ENCODE measurements around the gene PSMA1. TPM values are rescaled to one million over a fixed set of nuclear protein-coding genes. Genes with fewer than 3 reads are reported as not detected.

Gene PSMA1
- total RNA-seq, 4 donors from 2014 or later, result 72.0 to 127 (median 114) TPM

DNA sequence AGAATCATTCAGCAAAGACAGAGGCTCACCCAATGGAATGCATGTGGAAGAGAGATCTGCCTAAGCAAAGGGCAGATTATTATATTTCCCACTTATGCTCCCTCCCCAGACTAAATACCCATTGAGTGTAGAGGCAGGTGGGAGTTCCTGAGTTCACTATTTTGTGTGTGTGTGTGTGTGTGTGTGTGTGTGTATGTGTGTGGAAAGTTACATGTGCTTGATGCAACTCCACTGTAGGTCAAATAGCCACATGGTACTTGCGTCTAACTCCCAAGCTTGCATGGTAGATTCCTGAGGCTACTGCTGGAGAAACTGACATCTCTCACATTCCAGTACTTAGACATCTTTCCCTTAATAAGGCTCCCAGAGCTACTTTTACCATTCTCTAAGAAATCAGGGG, 17.2 kb downstream of the PSMA1 start:
- no peak for TF ChIP-seq POLR2A (IDR thresholded peaks at IDR 0.05)
- TF ChIP-seq, protein P1, sequence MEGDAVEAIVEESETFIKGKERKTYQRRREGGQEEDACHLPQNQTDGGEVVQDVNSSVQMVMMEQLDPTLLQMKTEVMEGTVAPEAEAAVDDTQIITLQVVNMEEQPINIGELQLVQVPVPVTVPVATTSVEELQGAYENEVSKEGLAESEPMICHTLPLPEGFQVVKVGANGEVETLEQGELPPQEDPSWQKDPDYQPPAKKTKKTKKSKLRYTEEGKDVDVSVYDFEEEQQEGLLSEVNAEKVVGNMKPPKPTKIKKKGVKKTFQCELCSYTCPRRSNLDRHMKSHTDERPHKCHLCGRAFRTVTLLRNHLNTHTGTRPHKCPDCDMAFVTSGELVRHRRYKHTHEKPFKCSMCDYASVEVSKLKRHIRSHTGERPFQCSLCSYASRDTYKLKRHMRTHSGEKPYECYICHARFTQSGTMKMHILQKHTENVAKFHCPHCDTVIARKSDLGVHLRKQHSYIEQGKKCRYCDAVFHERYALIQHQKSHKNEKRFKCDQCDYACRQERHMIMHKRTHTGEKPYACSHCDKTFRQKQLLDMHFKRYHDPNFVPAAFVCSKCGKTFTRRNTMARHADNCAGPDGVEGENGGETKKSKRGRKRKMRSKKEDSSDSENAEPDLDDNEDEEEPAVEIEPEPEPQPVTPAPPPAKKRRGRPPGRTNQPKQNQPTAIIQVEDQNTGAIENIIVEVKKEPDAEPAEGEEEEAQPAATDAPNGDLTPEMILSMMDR (IDR thresholded peaks at IDR 0.05), result no peak
- Histone ChIP-seq H3K36me3 (peaks cover 1 to 57% (median 14%) of the 10 kb centered on the region in 3 donors), H3K4me1 (peaks cover 0 to 20% (median 6%) of the 10 kb centered on the region in 3 donors), H3K4me3 (no peak overlapping the region), H3K27me3 (no peaks in the 10 kb centered on the region), H3K9me3 (no peaks in the 10 kb centered on the region), H3K27ac (no peak overlapping the region)
- intact Hi-C loops (cut with DNase I), result no loop called here
- WGBS, 2 donors, result 67 to 86% methylated on average over 1 of the region's 1 CpG
- DNase-seq, result no peak

DNA sequence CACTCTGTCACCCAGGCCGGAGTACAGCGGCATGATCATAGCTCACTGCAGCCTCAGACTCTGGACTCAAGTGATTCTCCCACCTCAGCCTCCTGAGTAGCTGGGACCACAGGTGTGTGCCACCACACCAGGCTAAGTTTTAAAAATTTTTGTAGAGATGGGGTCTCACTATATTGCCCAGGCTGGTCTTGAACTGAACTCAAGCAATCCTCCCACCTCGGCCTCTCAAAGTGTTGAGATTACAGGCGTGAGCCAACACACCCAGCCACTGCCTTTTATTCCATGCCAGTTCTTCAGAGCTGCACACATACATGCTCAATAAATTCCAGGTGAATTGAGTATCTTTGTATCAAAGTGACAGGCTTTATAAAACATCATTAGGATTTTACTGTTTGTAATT, 18.1 kb downstream of the PSMA1 start:
- H3K27ac ChIP-seq, result no peak overlapping the region
- H3K4me3 ChIP-seq, result no peak overlapping the region
- intact Hi-C loops (cut with DNase I), result no loop called here
- H3K4me1 ChIP-seq, result peaks cover 0 to 30% (median 6%) of the 10 kb centered on the region in 3 donors
- TF ChIP-seq POLR2A (IDR thresholded peaks at IDR 0.05), result no peak
- TF ChIP-seq, protein P1 (IDR thresholded peaks at IDR 0.05), result no peak
- 96 to 98% methylated on average over 3 to 4 of the region's 4 CpGs for WGBS, 2 donors
- DNase-seq, result no peak
- H3K9me3 ChIP-seq, result no peaks in the 10 kb centered on the region
- H3K36me3 ChIP-seq, result peaks cover 8 to 57% (median 8%) of the 10 kb centered on the region in 3 donors
- H3K27me3 ChIP-seq, result no peaks in the 10 kb centered on the region

DNA sequence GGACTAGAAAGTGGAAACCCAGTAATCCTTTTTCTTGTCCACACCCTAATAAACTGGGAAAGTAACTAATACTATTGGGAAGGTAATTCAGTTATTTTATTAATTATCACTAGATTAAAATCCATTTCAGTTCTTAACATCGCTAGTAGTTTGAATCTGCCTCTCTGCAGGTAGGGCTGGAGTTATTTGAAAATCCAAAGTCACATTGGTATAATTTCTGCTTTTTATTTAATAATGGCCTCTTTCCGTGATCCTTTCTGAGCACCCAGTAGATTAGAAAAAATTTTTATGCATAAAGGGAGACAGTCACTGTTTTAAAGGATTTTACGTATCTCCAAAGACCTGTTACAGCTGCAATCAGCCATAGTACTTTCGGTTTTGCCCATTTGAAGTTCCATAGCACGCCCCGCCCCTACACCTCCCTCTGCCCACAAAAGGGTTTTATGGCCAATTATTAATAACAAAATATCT, 20.0 kb downstream of the PSMA1 start:
- H3K27ac ChIP-seq, result peak overlapping the region; percentile 94 to 97 (median 96)
- WGBS, 2 donors, result 1 to 3% methylated on average over 6 of the region's 6 CpGs
- H3K36me3 ChIP-seq, result peaks cover 0 to 53% (median 8%) of the 10 kb centered on the region in 3 donors
- H3K27me3 ChIP-seq, result no peaks in the 10 kb centered on the region
- peak overlapping the region; percentile 84 to 93 (median 90) for H3K4me3 ChIP-seq
- H3K4me1 ChIP-seq, result peaks cover 0 to 36% (median 6%) of the 10 kb centered on the region in 3 donors
- TF ChIP-seq, protein P1 (IDR thresholded peaks at IDR 0.05), result no peak
- TF ChIP-seq POLR2A (IDR thresholded peaks at IDR 0.05), result no peak
- DNase-seq, result no peak
- intact Hi-C loops (cut with DNase I), result no loop called here
- H3K9me3 ChIP-seq, result no peaks in the 10 kb centered on the region

DNA sequence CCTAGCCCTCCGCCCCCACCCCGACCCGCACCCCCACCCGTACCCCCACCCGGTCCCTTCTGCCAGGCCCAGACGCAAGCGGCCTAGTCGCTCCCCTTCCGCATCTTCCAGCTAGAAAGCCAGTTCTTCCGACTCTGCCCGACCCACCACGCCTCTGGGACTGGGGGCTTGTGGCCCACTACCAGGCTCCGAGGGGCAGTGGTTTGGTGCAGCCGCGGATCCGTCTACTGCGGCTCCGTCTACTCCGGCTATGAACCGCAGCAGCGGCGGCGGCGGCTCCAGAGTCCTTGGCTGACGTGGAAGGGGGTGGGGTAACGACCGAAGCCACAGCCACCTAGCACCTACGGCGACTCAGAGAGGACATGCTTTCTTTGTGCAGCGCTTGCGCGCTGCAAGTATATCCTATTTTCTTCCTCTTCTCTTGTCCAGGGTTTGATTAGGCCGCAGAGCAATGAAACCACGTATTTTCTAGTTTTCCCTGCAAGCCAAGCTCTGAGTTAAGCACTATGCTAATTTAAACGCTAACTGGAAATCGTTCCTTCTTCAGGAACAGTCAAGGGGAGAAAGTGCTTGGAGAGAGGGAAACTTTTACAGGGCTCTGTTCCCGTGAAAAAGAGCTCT, 20.5 kb downstream of the PSMA1 start, which contains the start of gene COPB1:
TSS of gene COPB1 (minus strand) at position 252 of the 621 bp plus-strand sequence. CDS start 883 bp downstream, outside the sequence.
- no peaks in the 10 kb centered on the region for H3K27me3 ChIP-seq
- no peaks in the 10 kb centered on the region for H3K9me3 ChIP-seq
- TF ChIP-seq, protein P1 (IDR thresholded peaks at IDR 0.05), result peak in 1 of 6 experiments; percentile 13
- TF ChIP-seq POLR2A (IDR thresholded peaks at IDR 0.05), result peak in 3 of 4 donors; percentile 72 to 91 (median 88)
- peak; percentile 54 for DNase-seq
- H3K27ac ChIP-seq, result peak within 1 kb of the TSS; percentile 94 to 97 (median 96)
- peaks cover 0 to 53% (median 8%) of the 10 kb centered on the region in 3 donors for H3K36me3 ChIP-seq
- H3K4me1 ChIP-seq, result peaks cover 0 to 36% (median 6%) of the 10 kb centered on the region in 3 donors
- WGBS, 2 donors, result 0% methylated on average over 9 to 10 of the region's 37 CpGs
- intact Hi-C loops (cut with DNase I), result no loop called here
- peak within 1 kb of the TSS; percentile 84 to 93 (median 90) for H3K4me3 ChIP-seq

DNA sequence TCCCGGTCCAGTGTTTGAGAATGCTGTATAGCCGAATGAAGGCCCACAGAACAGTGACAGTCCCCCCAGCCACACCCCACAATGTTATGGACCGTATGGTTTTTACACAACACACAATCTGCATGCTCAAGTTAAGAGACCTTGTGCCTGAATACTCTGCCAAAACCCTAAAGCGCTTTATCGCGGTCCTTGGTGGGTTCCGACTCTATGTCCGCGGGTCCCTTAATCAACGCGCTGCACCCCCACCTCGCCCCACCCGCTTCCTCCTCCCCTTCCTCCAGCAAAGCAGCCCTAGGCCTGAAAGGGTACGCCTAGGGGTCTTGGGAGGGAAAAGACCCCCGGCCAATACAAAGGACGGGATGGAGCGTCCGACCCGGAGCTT, 21.0 kb downstream of the PSMA1 start:
- peak overlapping the region; percentile 84 to 93 (median 90) for H3K4me3 ChIP-seq
- H3K27ac ChIP-seq, result peak overlapping the region; percentile 94 to 97 (median 96)
- H3K9me3 ChIP-seq, result no peaks in the 10 kb centered on the region
- peaks cover 0 to 36% (median 6%) of the 10 kb centered on the region in 3 donors for H3K4me1 ChIP-seq
- H3K27me3 ChIP-seq, result no peaks in the 10 kb centered on the region
- intact Hi-C loops (cut with DNase I), result no loop called here
- TF ChIP-seq POLR2A (IDR thresholded peaks at IDR 0.05), result no peak
- TF ChIP-seq, protein P1 (IDR thresholded peaks at IDR 0.05), result no peak
- 0 to 5% methylated on average over 2 to 6 of the region's 19 CpGs for WGBS, 2 donors
- no peak for DNase-seq
- peaks cover 0 to 53% (median 8%) of the 10 kb centered on the region in 3 donors for H3K36me3 ChIP-seq
